Measurements from ENCODE around the gene HCFC1R1.

- no peak for TF ChIP-seq CTCF (IDR thresholded peaks at IDR 0.05)
- no peak for TF ChIP-seq POLR2A (IDR thresholded peaks at IDR 0.05)
Measured at GRCh38 chr16:3015865-3016521, 7.7 kb downstream of the HCFC1R1 start.
